Spleen (tissue), 7 donors: ENCODE results near the gene ACTA2.

Experiments used
- CTCF ChIP-seq, 11 experiments: fragments of 200-600 bp in 7 of 11; fragments of 450-650 bp in 4 of 11; sonication (generic) in 4 of 11; IDR thresholded peaks in 8 of 11; conservative IDR thresholded peaks in 3 of 11; 1 replicate in 7 of 11; 2 replicates in 4 of 11; pipeline versions ENCODE4 v1.4.0 to v1.8.0; 2016 to 2021; ENCODE audit warnings: antibody characterized with exemption in 11 of 11, inconsistent platforms in 4 of 11, mild to moderate bottlenecking in 1 of 11
- POLR2A ChIP-seq, 3 donors: fragments of 450-650 bp; IDR thresholded peaks; one replicate each; pipeline ENCODE4 v1.5.1; 2017; ENCODE audit warnings: antibody characterized with exemption in 3 of 3, mild to moderate bottlenecking in 1 of 3
- POLR2AphosphoS5 ChIP-seq, 3 donors: sonication (generic); formaldehyde crosslinking; IDR thresholded peaks; one replicate each; pipeline ENCODE4 v1.5.1; 2017; ENCODE audit warnings: antibody characterized with exemption in 3 of 3
- donor health status: DM: no; HTN: no; CAD: no; lungs with moderate emphysema.
- donor health status: DM: no; HTN: no; CAD: no.
- donor health status: DM: no; HTN: no; CAD: no.

- TF ChIP-seq CTCF (IDR thresholded peaks at IDR 0.05 in 8 of 11, conservative IDR thresholded peaks at IDR 0.05 in 3 of 11) (no peak), POLR2A (IDR thresholded peaks at IDR 0.05) (no peak), POLR2AphosphoS5 (IDR thresholded peaks at IDR 0.05) (no peak)
These were observed 60.2 kb downstream of the ACTA2 start for GRCh38 chr10:88892222-88892967.
